ENCODE results near the gene CDH13. TPM values are rescaled to one million over a fixed set of nuclear protein-coding genes. Genes with fewer than 3 reads are reported as not detected.

CDH13 gene
- total RNA-seq, 1 experiment from 2014 or later: 34.5 TPM

DNA sequence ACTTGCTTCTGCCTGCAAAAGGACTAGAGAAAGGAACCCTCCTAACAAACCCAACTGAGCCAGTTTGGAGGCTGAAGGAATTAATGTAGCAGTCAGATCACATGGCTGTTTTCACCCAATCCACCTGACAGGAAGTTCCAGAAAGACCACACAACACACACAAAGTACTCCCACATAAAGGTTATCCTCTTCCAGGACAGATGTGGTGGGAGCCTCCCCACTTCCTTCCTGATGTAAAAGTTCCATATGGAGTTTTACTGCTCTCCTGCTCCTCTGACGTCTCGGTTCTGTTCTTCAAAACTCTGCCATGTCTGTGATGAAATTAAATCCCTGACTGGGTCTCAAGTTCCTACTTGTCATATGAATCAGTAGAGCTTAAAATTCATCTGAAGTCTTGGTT lies 684.0 kb downstream of the CDH13 start:
- no peak for DNase-seq
- Histone ChIP-seq H3K36me3 (no peaks in the 10 kb centered on the region), H3K27ac (no peak overlapping the region), H3K4me3 (no peak overlapping the region), H3K9me3 (replicated peaks) (no peaks in the 10 kb centered on the region), H3K27me3 (no peaks in the 10 kb centered on the region), H3K4me1 (no peaks in the 10 kb centered on the region)

- Histone ChIP-seq H3K4me1 (no peaks in the 10 kb centered on the region), H3K4me3 (no peak overlapping the region), H3K36me3 (no peaks in the 10 kb centered on the region), H3K27me3 (no peaks in the 10 kb centered on the region), H3K27ac (no peak overlapping the region), H3K9me3 (replicated peaks) (no peaks in the 10 kb centered on the region)
- no peak for DNase-seq
Measured at GRCh38 chr16:83312015-83312717, 685.4 kb downstream of the CDH13 start.

- no peaks in the 10 kb centered on the region for H3K4me1 ChIP-seq
- H3K4me3 ChIP-seq: no peak overlapping the region
- no peaks in the 10 kb centered on the region for H3K27me3 ChIP-seq
- no peaks in the 10 kb centered on the region for H3K36me3 ChIP-seq
- H3K27ac ChIP-seq: no peak overlapping the region
- DNase-seq: no peak
- H3K9me3 ChIP-seq (replicated peaks): no peaks in the 10 kb centered on the region
Measured at GRCh38 chr16:83312718-83313245, 686.0 kb downstream of the CDH13 start.

- DNase-seq: no peak
- H3K9me3 ChIP-seq (replicated peaks): no peaks in the 10 kb centered on the region
- peaks cover 1% of the 10 kb centered on the region for H3K4me1 ChIP-seq
- no peaks in the 10 kb centered on the region for H3K27me3 ChIP-seq
- no peaks in the 10 kb centered on the region for H3K36me3 ChIP-seq
- H3K27ac ChIP-seq: no peak overlapping the region
- H3K4me3 ChIP-seq: no peak overlapping the region
Measured at GRCh38 chr16:83315271-83315670, 688.5 kb downstream of the CDH13 start.

GRCh38 chr16:83316458-83316857 lies 689.7 kb downstream of the CDH13 start:
- no peak for DNase-seq
- H3K36me3 ChIP-seq: no peaks in the 10 kb centered on the region
- H3K27me3 ChIP-seq: no peaks in the 10 kb centered on the region

GRCh38 chr16:83318390-83318789 lies 691.6 kb downstream of the CDH13 start:
- no peaks in the 10 kb centered on the region for H3K36me3 ChIP-seq
- H3K9me3 ChIP-seq (replicated peaks): no peaks in the 10 kb centered on the region

More at GRCh38 chr16:83316458-83316857, 689.7 kb downstream of the CDH13 start:
- Histone ChIP-seq H3K27ac (no peak overlapping the region), H3K4me1 (peaks cover 8% of the 10 kb centered on the region), H3K4me3 (no peak overlapping the region), H3K9me3 (replicated peaks) (no peaks in the 10 kb centered on the region)

GRCh38 chr16:83328936-83329335 lies 702.2 kb downstream of the CDH13 start:
- DNase-seq: no peak
- Histone ChIP-seq H3K36me3 (no peaks in the 10 kb centered on the region), H3K4me3 (no peak overlapping the region), H3K9me3 (replicated peaks) (no peaks in the 10 kb centered on the region), H3K27me3 (no peaks in the 10 kb centered on the region), H3K27ac (no peak overlapping the region), H3K4me1 (peaks cover 6% of the 10 kb centered on the region)

More at GRCh38 chr16:83318390-83318789, 691.6 kb downstream of the CDH13 start:
- no peak overlapping the region for H3K27ac ChIP-seq
- no peaks in the 10 kb centered on the region for H3K27me3 ChIP-seq
- no peak overlapping the region for H3K4me3 ChIP-seq
- peaks cover 8% of the 10 kb centered on the region for H3K4me1 ChIP-seq
- DNase-seq: no peak

DNA sequence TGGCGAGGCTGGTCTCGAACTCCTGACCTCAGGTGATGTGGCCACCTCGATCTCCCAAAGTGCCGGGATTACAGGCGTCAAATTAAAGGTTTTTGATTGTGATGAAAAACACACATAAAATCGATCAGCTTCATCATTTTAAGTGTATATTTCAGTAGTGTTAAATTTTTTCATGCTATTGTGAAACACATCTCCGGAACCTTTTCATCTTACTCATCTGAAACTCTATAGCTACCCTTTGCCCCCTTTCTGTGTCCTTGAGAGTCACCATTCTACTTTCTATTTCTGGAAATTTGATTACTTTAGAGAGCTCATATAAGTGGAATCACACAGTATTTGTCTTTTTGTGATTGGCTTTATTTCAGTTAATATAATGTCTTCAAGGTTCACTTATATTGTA lies 702.7 kb downstream of the CDH13 start:
- H3K4me1 ChIP-seq: peaks cover 9% of the 10 kb centered on the region
- no peaks in the 10 kb centered on the region for H3K36me3 ChIP-seq
- no peaks in the 10 kb centered on the region for H3K27me3 ChIP-seq
- no peaks in the 10 kb centered on the region for H3K9me3 ChIP-seq (replicated peaks)
- no peak overlapping the region for H3K27ac ChIP-seq
- H3K4me3 ChIP-seq: no peak overlapping the region
- no peak for DNase-seq

DNA sequence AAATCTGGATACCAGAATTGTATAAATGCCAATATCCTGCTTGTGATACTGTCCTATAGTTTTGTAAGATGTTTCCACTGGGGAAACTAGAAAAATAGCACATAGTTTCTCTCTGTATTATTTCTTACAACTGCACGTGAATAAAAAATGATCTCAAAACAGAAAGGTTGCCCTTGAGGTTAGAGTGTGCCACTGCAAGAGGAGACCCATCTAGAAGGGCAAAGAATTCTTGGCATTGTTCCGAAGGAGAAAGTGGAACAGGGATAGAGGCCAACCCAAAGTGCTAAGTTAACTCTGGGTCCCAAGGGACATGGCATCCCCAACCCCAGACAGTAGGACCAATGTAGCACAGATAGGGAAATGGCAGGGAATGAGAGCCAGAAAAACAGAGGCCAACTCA lies 703.5 kb downstream of the CDH13 start:
- H3K36me3 ChIP-seq: no peaks in the 10 kb centered on the region
- no peaks in the 10 kb centered on the region for H3K9me3 ChIP-seq (replicated peaks)
- H3K27me3 ChIP-seq: no peaks in the 10 kb centered on the region
- no peak for DNase-seq
- peaks cover 9% of the 10 kb centered on the region for H3K4me1 ChIP-seq
- no peak overlapping the region for H3K27ac ChIP-seq
- H3K4me3 ChIP-seq: no peak overlapping the region

- no peak for DNase-seq
- peaks cover 20% of the 10 kb centered on the region for H3K4me1 ChIP-seq
- H3K9me3 ChIP-seq (replicated peaks): no peaks in the 10 kb centered on the region
- no peaks in the 10 kb centered on the region for H3K36me3 ChIP-seq
- no peaks in the 10 kb centered on the region for H3K27me3 ChIP-seq
- no peak overlapping the region for H3K27ac ChIP-seq
- H3K4me3 ChIP-seq: no peak overlapping the region
Measured at GRCh38 chr16:83335076-83335475, 708.3 kb downstream of the CDH13 start.

- no peak overlapping the region for H3K4me3 ChIP-seq
- peaks cover 20% of the 10 kb centered on the region for H3K4me1 ChIP-seq
- no peaks in the 10 kb centered on the region for H3K9me3 ChIP-seq (replicated peaks)
- no peaks in the 10 kb centered on the region for H3K27me3 ChIP-seq
- DNase-seq: peak; percentile 17 to 62
- H3K27ac ChIP-seq: peak overlapping the region; percentile 45
- no peaks in the 10 kb centered on the region for H3K36me3 ChIP-seq
Measured at GRCh38 chr16:83336603-83337002, 709.8 kb downstream of the CDH13 start.

GRCh38 chr16:83338138-83338537 lies 711.4 kb downstream of the CDH13 start:
- no peaks in the 10 kb centered on the region for H3K36me3 ChIP-seq
- no peak overlapping the region for H3K4me3 ChIP-seq
- DNase-seq: no peak
- peaks cover 20% of the 10 kb centered on the region for H3K4me1 ChIP-seq
- no peaks in the 10 kb centered on the region for H3K27me3 ChIP-seq
- H3K27ac ChIP-seq: no peak overlapping the region
- H3K9me3 ChIP-seq (replicated peaks): no peaks in the 10 kb centered on the region

- H3K9me3 ChIP-seq (replicated peaks): no peaks in the 10 kb centered on the region
- H3K36me3 ChIP-seq: no peaks in the 10 kb centered on the region
- H3K4me3 ChIP-seq: no peak overlapping the region
- peaks cover 14% of the 10 kb centered on the region for H3K4me1 ChIP-seq
- H3K27ac ChIP-seq: no peak overlapping the region
- H3K27me3 ChIP-seq: no peaks in the 10 kb centered on the region
- no peak for DNase-seq
Measured at GRCh38 chr16:83338941-83339340, 712.2 kb downstream of the CDH13 start.

GRCh38 chr16:83343935-83344366 lies 717.2 kb downstream of the CDH13 start:
- Histone ChIP-seq H3K9me3 (replicated peaks) (no peaks in the 10 kb centered on the region), H3K4me3 (no peak overlapping the region), H3K4me1 (no peaks in the 10 kb centered on the region), H3K36me3 (no peaks in the 10 kb centered on the region), H3K27ac (no peak overlapping the region), H3K27me3 (no peaks in the 10 kb centered on the region)
- DNase-seq: no peak

GRCh38 chr16:83345846-83346640 lies 719.3 kb downstream of the CDH13 start:
- no peak for DNase-seq
- no peak overlapping the region for H3K27ac ChIP-seq

More at GRCh38 chr16:83345846-83346640, 719.3 kb downstream of the CDH13 start:
- Histone ChIP-seq H3K27me3 (no peaks in the 10 kb centered on the region), H3K4me3 (no peak overlapping the region), H3K9me3 (replicated peaks) (no peaks in the 10 kb centered on the region), H3K36me3 (no peaks in the 10 kb centered on the region), H3K4me1 (no peaks in the 10 kb centered on the region)

Measured in SJCRH30 (cell line).